ENCODE data around the gene RIC1.

DNA sequence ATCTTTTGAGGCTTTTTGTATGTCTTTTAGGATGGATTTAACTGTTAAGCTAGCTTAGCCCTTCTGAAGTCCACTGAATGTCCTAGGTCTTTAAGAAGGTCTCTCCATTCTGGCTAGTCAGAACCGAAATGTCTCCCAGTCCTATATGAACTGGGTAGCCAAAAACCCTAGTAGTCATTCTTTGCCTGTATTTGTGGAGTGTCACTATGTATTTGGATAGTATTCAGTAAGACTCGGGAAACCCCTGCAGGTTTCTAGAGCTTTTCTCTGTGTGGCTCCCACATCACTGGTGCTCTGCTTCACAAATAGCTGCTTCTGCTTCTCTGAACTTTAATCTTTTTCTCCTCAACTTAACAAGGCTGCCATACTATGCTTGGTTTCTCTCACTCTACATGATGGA lies 68.0 kb downstream of the RIC1 start:
- TF ChIP-seq POLR2AphosphoS5 (IDR thresholded peaks at IDR 0.05) (no peak), POLR2A (IDR thresholded peaks at IDR 0.05) (no peak)
- TF ChIP-seq, protein P1, sequence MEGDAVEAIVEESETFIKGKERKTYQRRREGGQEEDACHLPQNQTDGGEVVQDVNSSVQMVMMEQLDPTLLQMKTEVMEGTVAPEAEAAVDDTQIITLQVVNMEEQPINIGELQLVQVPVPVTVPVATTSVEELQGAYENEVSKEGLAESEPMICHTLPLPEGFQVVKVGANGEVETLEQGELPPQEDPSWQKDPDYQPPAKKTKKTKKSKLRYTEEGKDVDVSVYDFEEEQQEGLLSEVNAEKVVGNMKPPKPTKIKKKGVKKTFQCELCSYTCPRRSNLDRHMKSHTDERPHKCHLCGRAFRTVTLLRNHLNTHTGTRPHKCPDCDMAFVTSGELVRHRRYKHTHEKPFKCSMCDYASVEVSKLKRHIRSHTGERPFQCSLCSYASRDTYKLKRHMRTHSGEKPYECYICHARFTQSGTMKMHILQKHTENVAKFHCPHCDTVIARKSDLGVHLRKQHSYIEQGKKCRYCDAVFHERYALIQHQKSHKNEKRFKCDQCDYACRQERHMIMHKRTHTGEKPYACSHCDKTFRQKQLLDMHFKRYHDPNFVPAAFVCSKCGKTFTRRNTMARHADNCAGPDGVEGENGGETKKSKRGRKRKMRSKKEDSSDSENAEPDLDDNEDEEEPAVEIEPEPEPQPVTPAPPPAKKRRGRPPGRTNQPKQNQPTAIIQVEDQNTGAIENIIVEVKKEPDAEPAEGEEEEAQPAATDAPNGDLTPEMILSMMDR (IDR thresholded peaks at IDR 0.05) = no peak
